HG02943 (cell line): ENCODE results near the gene RAI1.

Experiments used
- ATAC-seq: cut with Tn5 transposase; IDR thresholded peaks from one replicate; pipeline ENCODE4 v1.9.1; 2021; ENCODE audit warnings: mild to moderate bottlenecking, low read depth, moderate library complexity; ENCODE audit not compliant: unreplicated experiment

Gene RAI1

DNA sequence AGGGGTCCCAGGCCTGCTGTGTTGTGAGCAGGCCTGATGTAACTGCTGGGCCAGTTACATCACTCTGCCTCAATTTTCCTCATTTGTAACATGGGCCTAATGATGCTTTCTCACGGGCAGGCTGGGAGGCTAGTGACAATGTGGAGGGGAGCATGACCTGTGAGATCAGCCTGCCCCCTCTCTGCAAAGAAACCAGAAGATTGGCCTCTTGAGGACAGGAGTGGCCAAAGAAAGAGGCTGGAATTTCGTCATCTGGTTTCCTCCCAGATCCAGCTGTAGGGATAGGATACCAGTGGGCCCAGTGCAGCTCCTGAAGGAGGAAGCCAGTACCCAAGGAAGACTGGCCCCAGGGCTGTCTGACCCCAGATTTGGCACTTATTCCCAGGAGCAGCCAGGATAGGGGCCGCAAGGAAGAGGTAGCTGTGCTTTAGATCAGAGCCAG is 156.1 kb downstream of the RAI1 start:
- no peak for ATAC-seq

DNA sequence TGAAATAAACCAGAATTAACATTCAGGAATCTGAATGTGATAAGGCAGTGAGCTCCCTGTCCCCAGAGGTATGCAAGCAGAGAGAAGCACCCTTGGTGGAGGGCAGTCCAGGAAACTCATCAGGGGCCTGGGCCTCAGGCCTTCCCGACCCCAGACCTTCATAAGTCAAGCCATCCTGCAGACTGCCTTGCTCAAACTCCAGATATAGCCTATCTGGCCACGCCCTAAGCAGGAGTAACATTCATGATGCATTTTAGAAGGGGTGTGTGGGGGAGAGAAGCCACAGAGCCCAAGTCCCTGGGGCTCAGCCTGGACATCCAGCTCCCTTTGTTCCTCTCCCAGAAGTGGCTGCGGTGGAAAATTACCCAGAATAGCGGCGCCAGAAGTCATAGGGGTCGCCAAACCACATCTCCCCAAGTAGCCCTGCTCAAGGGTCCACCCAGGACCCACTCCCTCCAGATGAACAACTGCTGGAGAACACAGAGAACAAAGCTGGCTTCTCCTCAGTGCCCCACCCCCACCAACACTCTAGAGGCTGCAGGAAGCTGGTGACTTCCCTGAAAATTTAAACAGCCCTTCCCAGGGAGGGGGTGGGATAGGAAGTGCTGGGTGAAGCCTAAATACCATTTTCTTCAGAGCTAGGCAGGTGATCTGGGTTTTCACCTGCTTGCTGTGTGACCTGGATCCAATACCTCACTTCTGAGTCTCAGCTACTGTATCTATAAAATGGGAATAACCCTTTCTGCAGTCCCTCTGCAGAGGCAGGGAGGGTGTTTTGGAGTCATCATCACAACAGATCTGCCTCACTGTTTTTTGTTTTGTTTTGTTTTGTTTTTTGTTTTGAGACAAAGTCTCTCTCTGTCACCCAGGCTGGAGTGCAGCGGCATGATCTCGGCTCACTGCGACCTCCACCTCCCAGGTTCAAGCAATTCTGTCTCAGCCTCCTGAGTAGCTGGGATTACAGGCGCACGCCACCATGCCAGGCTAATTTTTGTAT is 157.0 kb downstream of the RAI1 start:
- ATAC-seq: no peak

DNA sequence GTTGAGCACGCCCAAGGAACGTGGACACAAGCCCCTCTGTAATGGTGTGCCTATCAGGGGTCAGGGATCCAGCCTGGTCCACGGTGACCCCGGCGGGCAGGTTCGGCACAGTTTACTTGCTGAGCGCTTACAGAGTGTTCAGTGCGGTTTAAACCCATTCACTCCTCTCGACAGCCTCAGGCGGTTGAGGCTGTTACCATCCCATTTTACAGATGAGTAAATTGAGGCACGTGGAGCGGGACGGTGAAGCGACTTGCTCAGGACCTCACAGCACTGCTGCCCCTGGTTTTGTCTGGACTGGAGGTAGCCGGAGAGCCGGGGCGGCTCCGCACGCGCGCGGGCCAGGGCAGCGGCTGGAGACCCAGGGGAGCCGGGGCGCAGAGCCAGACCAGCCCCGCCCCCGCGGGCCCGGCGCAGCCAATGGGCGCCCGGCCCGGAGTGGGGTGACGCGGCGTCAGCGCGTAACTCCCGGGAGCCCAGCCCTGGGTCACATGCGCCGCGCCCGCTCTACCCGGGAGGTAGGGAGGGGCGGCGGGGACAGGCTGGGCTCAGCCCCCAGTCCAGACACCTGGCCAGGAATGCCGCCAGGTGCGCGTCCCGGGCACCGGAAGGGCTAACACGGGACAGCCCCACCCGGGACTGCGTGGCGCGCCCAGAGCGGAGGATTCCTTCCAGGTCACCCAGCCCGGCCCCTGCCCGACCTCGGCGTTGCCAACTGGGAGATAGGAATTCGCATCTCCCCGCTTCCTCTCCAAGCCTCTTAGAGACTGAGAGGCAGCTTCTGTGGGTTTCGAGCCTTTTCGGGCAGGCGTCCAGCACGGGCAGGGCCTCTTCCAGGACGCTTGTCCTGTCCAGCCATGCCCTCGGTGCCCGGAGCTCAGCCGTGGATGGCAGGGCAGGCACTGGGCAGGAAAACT is 158.8 kb downstream of the RAI1 start:
- peak; percentile 42 for ATAC-seq

DNA sequence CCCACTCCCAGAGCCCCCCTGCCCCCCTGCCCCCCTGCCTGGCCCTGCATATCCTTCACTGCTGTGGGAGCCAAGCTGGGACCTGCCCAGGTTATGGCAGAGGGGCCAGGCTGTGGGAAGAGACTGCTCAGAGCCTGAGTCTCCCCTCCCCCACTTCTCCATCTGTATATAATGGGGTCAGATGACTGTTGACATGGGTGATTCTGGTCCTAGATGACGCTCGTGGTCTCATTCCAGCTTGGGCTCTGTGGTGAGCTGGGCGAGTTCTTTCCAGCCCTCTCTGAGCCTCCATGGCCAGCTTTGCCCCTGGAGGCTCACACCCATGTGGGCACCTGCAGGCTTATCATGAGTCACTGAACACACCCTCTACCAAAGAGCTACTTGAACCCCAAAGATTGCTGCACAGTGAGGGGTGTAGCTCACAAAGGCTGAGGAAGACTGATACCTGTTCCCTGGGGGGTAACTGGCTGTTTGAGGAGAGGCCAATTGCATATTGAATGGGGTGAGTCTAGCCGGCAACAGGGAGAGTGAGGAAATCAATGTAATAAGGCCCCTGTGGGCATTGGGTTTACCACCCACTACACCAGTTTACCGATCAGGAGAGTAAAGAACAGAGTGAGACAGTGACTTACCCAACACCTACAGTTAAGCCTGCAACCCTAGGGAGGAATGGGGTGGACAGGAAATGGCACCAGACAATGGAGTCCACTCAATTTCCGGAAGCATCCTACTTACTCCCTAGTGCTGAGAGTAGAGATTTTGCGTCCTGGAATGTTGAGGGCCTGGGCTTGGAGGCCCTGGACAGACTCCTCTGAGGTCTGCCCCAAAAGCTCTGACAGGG is 159.7 kb downstream of the RAI1 start:
- ATAC-seq: no peak

DNA sequence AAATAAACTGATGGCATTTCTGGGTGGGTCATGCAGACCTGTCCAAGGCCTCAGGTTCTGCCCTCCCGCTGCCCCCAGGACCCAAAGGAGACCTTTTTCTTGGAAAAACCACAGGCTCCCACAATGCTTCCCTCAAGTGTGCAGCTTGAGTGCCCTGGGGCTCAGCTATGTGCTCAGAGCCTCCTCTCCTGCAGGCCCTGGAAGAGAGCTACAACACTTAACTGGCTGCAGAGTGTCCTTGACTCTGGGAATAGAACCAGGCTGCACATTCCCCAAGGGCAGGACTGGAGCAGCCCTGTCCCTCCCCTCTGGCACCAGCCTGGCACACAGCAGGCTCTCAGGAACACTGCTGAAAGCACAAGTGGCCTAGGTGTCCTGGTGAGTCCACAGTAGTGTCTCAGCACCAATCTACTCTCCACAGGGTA is 160.4 kb downstream of the RAI1 start:
- no peak for ATAC-seq

DNA sequence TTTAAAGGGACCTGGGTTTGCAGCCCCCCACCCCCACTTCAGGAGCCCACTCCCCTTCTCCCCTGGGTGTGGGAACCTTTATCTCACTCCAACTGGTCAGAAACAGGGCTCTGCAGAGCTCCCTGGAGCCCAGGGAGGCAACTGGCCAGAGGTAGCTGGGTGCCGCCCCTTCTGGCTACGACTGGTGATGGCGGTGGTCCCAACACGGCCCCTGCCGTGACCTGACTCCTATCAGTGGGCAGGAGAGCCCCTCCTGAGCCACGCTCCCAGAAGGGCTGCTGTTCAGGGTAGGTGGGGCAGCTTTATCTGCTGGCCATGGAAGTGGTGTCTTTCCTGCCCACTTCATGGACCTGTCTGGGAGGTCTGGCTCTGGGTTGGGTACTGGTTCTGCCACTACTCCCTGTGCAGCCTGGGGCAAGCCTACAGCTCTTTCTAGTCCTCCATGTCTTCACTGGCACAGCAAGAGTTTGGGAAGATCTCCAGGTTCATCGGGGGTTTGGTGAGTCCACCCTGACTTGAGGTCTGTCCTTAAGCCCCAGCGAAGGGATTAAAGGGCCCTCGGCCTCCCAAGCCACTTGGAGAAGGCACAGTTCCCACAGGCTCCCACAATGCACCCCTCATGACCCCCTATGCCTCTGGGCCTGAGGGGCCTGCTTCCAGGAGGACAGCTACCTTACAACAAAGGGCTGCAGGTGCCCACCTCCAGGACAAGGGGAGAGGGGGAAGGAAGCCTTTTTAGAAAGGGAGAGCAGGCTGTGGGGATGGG is 161.0 kb downstream of the RAI1 start:
- no peak for ATAC-seq

DNA sequence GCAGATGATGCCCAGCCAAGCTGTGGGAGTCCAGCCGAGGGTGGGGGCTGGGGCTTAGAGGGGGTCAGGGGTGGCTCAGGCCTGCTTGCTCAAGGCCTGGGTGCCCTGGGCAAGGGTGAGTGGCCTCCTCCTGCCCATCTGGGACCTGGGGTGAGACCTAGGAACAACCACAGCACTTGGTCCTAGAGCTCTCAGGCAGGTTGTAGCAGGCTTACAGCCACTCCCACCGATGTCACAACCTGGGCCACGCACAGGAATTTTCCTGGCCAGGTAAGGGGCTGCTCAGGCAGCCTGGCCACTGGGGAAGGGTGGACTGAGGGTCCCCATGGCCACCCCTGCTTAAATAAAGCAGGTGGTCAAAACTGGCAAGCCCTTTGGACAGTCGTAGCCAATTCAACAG is 161.8 kb downstream of the RAI1 start:
- no peak for ATAC-seq

DNA sequence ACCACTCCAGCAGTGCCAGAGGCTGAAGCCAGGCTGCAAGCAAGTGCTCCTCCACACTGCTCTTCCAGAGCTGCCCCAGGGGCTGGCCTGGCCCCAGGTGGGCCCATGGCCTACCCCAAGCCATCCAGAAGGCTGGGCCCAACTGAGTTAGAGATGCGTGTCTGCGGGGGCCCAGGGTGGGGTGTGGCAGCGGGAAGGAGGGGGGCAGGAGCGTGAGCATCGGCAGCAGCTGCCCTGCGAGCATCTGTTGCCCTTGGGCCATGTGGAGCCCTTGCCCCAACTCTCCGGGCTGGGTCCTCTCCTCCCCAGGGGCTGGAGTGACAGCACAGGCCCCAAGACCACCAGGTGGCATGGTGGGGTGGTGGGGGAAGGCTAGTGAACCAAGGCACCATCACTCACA is 162.8 kb downstream of the RAI1 start:
- ATAC-seq: no peak

DNA sequence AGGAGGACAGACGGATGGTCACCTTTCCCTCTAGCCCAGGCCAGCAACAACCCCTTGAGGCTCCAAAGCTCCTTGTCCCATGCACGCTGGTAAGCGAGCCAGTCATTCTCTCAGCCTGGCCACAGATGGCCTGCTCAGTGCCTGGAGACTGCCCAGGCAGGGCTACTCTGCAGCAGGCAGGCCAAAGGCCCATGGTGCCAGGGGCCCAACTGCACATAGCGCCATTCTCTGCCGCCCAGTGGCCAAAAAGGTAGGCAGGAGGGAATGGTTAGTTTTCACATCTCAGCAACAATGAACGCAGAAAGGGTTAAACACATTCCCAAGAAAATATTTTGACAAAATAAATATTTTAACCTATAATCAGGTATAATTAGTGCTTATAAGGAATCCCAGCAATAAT is 163.2 kb downstream of the RAI1 start:
- ATAC-seq: no peak

DNA sequence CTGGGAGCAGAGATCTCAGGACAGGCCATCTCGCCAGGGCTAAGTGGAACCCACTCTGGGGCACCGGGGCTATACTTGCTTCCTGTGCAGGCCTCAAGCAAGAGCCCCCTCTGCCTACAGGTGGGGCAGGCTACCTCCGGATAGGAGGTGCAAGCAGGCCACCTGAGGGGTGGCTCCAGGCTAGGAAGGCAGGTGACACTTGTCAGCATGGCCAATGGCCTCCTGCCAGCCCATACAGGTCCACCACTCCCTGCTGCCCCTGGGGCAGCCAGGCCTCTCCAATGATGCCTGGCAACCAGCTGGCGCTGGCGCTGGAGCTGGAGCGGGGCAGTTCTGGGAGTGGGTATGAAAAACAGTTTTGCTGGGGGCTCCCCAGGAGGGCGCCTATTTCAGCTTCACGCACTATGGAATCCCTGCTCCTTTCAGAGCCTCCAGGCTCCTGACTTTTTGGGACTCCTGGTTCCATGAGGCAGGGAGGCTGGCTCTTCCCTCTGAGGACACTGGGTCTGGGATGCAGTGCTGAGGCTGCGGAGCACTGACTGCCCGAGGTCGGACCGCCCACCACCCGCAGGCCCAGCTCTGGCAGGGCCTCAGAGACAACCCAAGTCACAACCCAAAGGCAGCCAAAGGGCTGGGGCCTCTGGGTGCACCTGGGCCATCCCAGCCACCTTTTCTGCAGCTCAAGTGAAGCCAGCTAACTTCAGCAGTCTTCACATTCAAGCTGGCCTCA is 164.0 kb downstream of the RAI1 start:
- ATAC-seq: no peak

DNA sequence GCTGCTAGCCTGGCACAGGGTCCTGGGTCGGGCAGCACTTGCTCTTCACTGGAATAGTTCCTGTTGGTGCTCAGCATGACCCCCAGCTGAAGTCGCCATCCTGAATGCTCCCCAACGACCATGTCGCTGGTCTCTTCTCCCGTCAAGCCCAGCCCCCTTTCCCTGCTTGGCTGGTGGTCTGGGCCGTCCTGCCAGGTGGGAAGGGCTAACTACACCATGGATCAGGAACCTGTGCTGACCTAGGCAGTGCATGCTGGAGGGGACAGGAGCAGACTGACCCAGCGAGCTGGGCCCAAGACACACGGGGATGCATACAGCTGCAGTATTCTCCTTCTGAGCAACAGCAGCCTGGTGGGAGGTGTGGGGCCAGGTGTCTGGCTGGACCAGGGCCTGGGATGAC is 164.7 kb downstream of the RAI1 start:
- no peak for ATAC-seq

DNA sequence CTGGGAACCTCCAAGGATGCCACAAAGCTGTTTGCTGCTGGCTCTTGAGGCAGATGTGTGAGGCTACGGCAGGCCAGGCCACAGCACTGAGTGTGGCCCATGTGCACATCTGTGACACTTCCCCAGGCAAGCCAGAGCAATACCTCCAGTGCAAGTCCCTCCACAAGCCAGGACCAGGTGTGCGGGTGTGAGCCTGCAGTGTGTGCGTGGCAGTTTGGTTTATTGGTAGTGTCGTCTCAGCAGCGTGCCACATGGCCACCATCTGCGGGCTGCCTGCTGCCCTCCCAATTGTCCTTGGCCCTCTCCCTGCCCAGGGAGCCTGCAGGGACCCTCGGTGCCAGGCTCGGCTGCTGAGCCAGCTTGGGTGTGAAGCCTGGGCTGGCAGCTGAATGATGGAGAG is 165.4 kb downstream of the RAI1 start:
- ATAC-seq: no peak

DNA sequence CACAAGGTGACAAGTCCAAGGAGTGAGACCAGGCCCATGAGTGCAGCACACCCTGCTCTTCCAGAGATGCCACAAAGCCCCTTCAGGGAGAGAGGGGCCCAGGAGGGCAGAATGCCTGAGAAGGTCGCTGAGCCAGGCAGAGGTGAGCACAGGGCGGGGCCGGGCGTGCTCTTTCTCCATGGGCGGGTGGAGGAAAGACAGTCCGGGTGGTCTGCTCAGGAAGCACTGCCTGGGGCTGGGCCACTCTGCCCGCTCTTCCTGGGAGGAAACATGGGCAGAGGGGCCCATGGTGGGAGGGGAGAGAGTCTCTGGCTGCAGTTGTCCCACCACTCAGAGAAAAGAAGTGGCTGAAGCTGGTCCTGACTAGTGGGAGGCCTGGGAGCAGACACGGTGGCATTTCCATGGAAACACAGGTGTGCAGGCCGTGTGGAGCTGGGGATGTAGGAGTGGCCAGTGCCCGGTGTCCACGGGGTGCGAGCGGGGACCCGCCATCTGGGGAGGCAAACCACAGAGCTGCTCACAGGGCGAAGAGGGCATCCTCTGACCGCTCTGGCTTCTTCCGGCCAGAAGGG is 165.9 kb downstream of the RAI1 start:
- no peak for ATAC-seq

DNA sequence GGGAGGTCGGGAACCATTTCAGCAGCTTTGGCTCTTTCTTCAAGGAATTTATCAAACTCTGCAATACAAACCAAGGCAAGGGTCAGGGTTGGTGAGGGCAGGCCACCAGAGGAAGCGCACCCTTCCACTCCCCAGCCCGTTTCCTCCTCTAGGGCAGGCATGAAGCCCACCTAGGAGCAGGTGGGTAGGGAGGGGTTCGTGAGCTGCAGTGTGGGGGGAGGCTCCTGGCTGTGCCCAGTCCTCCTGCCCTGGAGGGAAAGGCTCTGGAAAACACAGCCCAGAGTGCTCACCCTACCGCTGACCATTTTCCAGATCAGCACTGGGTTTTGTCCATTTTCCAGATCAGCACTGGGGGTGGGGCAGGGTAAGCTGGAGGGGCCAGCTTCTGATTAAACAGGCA is 166.5 kb downstream of the RAI1 start:
- no peak for ATAC-seq

DNA sequence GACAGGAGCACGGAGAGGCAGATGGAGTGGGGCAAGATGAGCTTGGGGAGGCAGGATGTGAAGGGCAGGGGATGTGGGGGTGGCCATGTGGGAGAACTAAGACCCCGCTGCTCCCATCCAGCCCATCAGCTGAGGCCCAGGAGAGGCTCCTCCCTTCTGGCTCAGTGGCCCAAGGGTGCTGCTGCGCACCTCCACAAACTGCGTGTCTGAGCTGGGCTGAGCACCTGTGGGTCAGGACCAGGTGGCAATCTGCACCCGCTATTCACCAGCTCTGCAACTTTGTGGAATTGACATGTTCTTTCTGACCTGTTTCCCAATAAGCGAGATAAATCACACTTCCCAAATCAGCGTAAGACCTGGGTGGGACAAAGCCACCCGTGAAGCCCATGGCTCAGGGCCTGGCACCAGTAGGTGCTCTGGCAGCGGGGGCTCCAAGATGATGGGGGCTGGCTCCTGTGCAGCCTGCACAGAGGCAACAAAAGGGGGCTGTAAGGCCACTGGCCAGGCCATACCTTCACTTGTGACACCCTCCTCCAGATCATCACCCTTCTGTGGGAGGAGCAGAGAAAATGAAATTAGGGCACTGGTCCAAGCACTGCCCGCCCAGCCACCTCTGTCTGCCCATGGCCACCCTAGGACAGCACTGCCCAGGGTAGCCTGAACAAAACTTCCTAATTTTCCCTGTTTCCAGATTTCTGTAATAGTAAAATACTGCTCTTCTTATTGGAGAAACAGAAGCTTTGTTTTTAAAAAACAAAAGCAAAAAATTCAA is 167.2 kb downstream of the RAI1 start:
- ATAC-seq: no peak

DNA sequence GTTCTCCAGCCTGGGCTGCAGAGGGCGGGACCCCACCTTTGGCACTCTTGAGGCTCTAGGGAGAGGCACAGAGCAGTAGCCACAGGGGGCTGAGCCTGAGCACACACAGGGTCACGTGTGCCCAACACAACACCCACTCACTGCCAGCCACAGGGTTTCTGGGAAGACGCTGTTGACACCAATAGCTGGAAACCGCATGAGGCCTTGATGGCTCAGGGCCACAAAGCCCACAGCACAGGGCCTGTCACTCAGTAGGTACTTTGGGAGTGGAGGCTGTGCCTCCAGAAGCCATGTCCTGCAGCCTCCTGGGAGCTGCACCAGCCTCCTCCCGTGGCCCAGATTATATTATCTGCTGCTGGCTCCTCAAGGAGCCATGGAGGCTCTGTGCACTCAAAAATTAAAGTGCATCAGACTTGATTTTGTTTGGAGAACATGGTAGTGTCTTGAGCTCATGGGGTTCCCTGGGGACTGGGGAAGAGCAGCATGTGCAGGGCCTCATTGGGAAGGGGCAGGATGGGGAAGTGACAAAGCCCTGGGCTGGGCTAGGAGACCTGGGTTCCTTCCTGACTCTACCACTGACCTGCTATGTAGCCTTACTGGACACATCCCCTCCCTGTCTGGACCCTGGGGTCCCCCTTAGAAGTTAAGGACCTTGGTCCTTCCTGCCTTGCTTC is 168.0 kb downstream of the RAI1 start:
- ATAC-seq: no peak

DNA sequence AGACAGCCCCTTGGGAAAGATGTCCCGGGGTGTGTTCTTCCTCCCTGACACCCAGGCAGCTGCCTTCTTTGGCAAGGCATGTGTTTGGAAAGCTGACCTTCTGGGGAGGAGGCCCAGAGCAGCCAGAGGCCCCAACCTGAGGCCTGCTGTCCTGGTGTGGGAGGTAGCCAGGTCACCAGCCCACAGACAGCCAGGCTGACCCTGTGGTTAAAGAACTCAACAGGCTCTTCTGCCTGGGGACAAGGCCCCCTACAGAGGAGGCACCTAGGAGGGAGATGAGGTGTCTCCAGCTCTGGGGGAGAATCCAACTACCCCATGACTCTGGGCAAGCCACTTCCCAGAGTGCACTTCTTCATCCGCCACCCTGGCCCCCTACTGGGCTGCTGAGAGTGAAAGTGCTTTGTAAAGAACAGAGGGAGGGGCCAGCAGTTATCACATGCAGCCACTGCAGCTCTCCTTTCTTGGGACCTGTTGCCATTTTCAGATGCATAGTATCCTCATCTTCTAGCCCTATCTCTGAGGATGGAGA is 168.7 kb downstream of the RAI1 start:
- no peak for ATAC-seq
